Testis (tissue), 3 donors: ENCODE measurements around the gene VSIG10L2. TPM values are rescaled to one million over a fixed set of nuclear protein-coding genes. Genes with fewer than 3 reads are reported as not detected.

Experiments used
- DNase-seq: peaks from one replicate; pipeline ENCODE4 v3.0.0-alpha.2; 2019
- H3K27ac ChIP-seq, 2 donors: fragments of 200-600 bp; sonication (generic); one replicate each; pipeline ENCODE4 v1.5.1; 2019
- H3K27me3 ChIP-seq: fragments of 200-600 bp; sonication (generic); one replicate; pipeline ENCODE4 v1.5.1; 2019
- H3K36me3 ChIP-seq: fragments of 200-600 bp; sonication (generic); one replicate; pipeline ENCODE4 v1.5.1; 2017; ENCODE audit warnings: low read depth; ENCODE audit errors: missing control alignments
- H3K4me1 ChIP-seq: fragments of 200-600 bp; sonication (generic); one replicate; pipeline ENCODE4 v1.5.1; 2019
- H3K4me3 ChIP-seq, 2 donors: fragments of 200-600 bp; sonication (generic); one replicate each; pipeline ENCODE4 v1.5.1; 2017 to 2019
- H3K9me3 ChIP-seq: fragments of 200-600 bp; sonication (generic); one replicate; pipeline ENCODE4 v1.5.1; 2017
- CTCF ChIP-seq, 3 experiments: fragments of 450-650 bp in 2 of 3; fragments of 200-600 bp in 1 of 3; sonication (generic) in 1 of 3; IDR thresholded peaks; one replicate each; pipeline ENCODE4 v1.5.1; 2016 to 2019; ENCODE audit warnings: antibody characterized with exemption in 3 of 3, mild to moderate bottlenecking in 2 of 3, moderate library complexity in 1 of 3
- POLR2A ChIP-seq: fragments of 450-650 bp; IDR thresholded peaks from one replicate; pipeline ENCODE4 v1.6.1; 2017; ENCODE audit warnings: antibody characterized with exemption, mild to moderate bottlenecking, moderate library complexity
- WGBS, 2 donors: methylation state at CpG; one replicate each; pipeline ENCODE4 v1.1.5; 2018; 5-methylcytosine and 5-hydroxymethylcytosine counted together
- intact Hi-C: fragments of 100-400 bp; cut with DNase I; formaldehyde crosslinking; loops from one replicate; pipeline ENCODE4 v1.15.1; 2023; ENCODE audit warnings: low total_unique reads
- polyA plus RNA-seq: library from polyadenylated mRNA; stranded (reverse); fragments of 350-450 nt; fragmentation: Illumina TruSeq; extraction: RNeasy Lipid Tissue Mini Kit (QIAGEN cat#74804); gene quantifications from one replicate; pipeline ENCODE4 v1.2.3, GENCODE V29; 2014; ENCODE audit warnings: low read depth, low replicate concordance; ENCODE audit not compliant: insufficient read depth
- total RNA-seq, 2 donors: library from RNA; depleted of rRNA; stranded (reverse); fragments of >200 nt; gene quantifications; one replicate each; pipeline ENCODE4 v1.2.3, GENCODE V29; 2016

The VSIG10L2 gene
- total and polyA plus RNA-seq, 3 donors from 2014 or later: not detected

- intact Hi-C loops: no loop called here
- 62 to 81% methylated on average over 15 of the region's 15 CpGs for WGBS, 2 donors
- no peak for TF ChIP-seq POLR2A
- TF ChIP-seq CTCF (IDR thresholded peaks at IDR 0.05): no peak
- Histone ChIP-seq H3K9me3 (no peaks in the 10 kb centered on the region), H3K4me3 (no peak overlapping the region), H3K36me3 (no peaks in the 10 kb centered on the region), H3K4me1 (no peaks in the 10 kb centered on the region), H3K27ac (no peak overlapping the region), H3K27me3 (no peaks in the 10 kb centered on the region)
- DNase-seq: no peak
Measured at GRCh38 chr11:125945011-125945796, 640 bp upstream of the VSIG10L2 start.

GRCh38 chr11:125946712-125947418, 1.0 kb downstream of the VSIG10L2 start:
- DNase-seq: no peak
- no peaks in the 10 kb centered on the region for H3K27me3 ChIP-seq
- intact Hi-C loops: no loop called here
- TF ChIP-seq POLR2A: no peak
- H3K4me3 ChIP-seq: no peak overlapping the region
- H3K27ac ChIP-seq: no peak overlapping the region
- WGBS, 2 donors: 93 to 98% methylated on average over 8 to 14 of the region's 14 CpGs
- peaks cover 5% of the 10 kb centered on the region for H3K4me1 ChIP-seq
- H3K36me3 ChIP-seq: no peaks in the 10 kb centered on the region
- no peaks in the 10 kb centered on the region for H3K9me3 ChIP-seq

- 67 to 91% methylated on average over 1 to 24 of the region's 24 CpGs for WGBS, 2 donors
- Histone ChIP-seq H3K4me1 (peaks cover 5% of the 10 kb centered on the region), H3K27me3 (no peaks in the 10 kb centered on the region), H3K36me3 (no peaks in the 10 kb centered on the region), H3K9me3 (no peaks in the 10 kb centered on the region), H3K27ac (no peak overlapping the region), H3K4me3 (no peak overlapping the region)
- DNase-seq: no peak
- intact Hi-C loops: no loop called here
- TF ChIP-seq CTCF (IDR thresholded peaks at IDR 0.05) (no peak), POLR2A (no peak)
Measured at GRCh38 chr11:125947419-125948277, 1.8 kb downstream of the VSIG10L2 start.

GRCh38 chr11:125948278-125949051, 2.6 kb downstream of the VSIG10L2 start:
- no peaks in the 10 kb centered on the region for H3K36me3 ChIP-seq
- no peaks in the 10 kb centered on the region for H3K9me3 ChIP-seq
- no peaks in the 10 kb centered on the region for H3K27me3 ChIP-seq
- H3K4me3 ChIP-seq: no peak overlapping the region
- no peak overlapping the region for H3K27ac ChIP-seq
- intact Hi-C loops: no loop called here
- DNase-seq: no peak
- 82 to 85% methylated on average over 11 to 23 of the region's 23 CpGs for WGBS, 2 donors
- no peak for TF ChIP-seq POLR2A
- H3K4me1 ChIP-seq: peaks cover 5% of the 10 kb centered on the region
